ENCODE results near the gene ACVR1B. TPM values are rescaled to one million over a fixed set of nuclear protein-coding genes. Genes with fewer than 3 reads are reported as not detected.

Gene ACVR1B
- total and polyA plus RNA-seq, 2 experiments from 2014 or later = 2.4 to 7.5 TPM

DNA sequence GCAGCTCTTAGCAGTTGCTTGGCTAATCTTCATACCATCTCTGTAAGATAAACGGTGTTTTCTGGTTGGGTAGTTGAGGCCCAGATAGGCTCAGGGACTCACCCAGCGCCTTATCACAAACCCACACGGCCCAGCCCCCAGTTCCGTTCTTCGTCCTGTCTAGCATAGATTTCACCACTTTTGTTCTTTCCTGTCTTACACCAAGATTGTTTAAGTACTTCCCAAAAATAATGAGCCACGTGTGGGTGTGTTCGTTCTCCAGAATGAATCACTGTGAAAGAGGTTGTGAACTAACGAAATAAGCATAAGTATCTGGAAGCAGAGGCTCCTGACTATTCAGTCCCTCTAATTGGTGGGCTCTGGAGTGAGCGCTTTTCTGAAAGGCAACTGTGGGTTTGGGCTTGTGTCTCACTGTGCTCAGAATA is 21.4 kb downstream of the ACVR1B start (continued):
- TF ChIP-seq, protein P1, sequence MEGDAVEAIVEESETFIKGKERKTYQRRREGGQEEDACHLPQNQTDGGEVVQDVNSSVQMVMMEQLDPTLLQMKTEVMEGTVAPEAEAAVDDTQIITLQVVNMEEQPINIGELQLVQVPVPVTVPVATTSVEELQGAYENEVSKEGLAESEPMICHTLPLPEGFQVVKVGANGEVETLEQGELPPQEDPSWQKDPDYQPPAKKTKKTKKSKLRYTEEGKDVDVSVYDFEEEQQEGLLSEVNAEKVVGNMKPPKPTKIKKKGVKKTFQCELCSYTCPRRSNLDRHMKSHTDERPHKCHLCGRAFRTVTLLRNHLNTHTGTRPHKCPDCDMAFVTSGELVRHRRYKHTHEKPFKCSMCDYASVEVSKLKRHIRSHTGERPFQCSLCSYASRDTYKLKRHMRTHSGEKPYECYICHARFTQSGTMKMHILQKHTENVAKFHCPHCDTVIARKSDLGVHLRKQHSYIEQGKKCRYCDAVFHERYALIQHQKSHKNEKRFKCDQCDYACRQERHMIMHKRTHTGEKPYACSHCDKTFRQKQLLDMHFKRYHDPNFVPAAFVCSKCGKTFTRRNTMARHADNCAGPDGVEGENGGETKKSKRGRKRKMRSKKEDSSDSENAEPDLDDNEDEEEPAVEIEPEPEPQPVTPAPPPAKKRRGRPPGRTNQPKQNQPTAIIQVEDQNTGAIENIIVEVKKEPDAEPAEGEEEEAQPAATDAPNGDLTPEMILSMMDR (conservative IDR thresholded peaks at IDR 0.05; ENCODE audit: low read depth in 2 of 2) = no peak
- TF ChIP-seq, protein P2, sequence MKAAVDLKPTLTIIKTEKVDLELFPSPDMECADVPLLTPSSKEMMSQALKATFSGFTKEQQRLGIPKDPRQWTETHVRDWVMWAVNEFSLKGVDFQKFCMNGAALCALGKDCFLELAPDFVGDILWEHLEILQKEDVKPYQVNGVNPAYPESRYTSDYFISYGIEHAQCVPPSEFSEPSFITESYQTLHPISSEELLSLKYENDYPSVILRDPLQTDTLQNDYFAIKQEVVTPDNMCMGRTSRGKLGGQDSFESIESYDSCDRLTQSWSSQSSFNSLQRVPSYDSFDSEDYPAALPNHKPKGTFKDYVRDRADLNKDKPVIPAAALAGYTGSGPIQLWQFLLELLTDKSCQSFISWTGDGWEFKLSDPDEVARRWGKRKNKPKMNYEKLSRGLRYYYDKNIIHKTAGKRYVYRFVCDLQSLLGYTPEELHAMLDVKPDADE (IDR thresholded peaks at IDR 0.05) = no peak
- no peak for TF ChIP-seq ZNF114 (CRISPR knock-in tag; IDR thresholded peaks at IDR 0.05)

- Histone ChIP-seq H2AFZ (no peak overlapping the region), H3K4me1 (ENCODE audit: insufficient read depth) (peaks cover 12% of the 10 kb centered on the region), H3K4me2 (no peak overlapping the region), H3K27me3 (ENCODE audit: insufficient read depth) (no peaks in the 10 kb centered on the region), H3K9me2 (ENCODE audit: insufficient read depth) (no peaks in the 10 kb centered on the region), H3K79me2 (replicated peaks; ENCODE audit: insufficient read depth) (0 out of 2 replicates have a peak, but pooled peaks cover 10% of the 10 kb centered on the region), H3K27ac (ENCODE audit: low read depth) (no peak overlapping the region), H3F3A (replicated peaks; ENCODE audit: low read depth) (no peaks in the 10 kb centered on the region), H4K20me1 (replicated peaks; ENCODE audit: insufficient read depth) (peaks cover 26% of the 10 kb centered on the region; the same call in 1 of the 2 replicates), H3K36me3 (ENCODE audit: insufficient read depth) (no peaks in the 10 kb centered on the region), H3K4me3 (no peak overlapping the region)
- Mint-ChIP-seq H3K4me1 (peaks cover 40% of the 10 kb centered on the region), H3K27ac (no peak overlapping the region), H3K4me3 (no peak overlapping the region), H3K36me3 (ENCODE audit: low read depth) (peaks cover 28% of the 10 kb centered on the region), H3K9me3 (no peaks in the 10 kb centered on the region), H3K27me3 (ENCODE audit: insufficient read depth, low read depth, poor library complexity) (peaks cover 1% of the 10 kb centered on the region)
- DNase-seq (ENCODE audit: low spot score) = no peak
- no peak for ATAC-seq
- TF ChIP-seq ZNF331 (CRISPR knock-in tag; IDR thresholded peaks at IDR 0.05; ENCODE audit: low read depth) = no peak
- no peak for TF ChIP-seq ZNF114 (CRISPR knock-in tag; IDR thresholded peaks at IDR 0.05)
- TF ChIP-seq NANOG (IDR thresholded peaks at IDR 0.05; ENCODE audit: borderline replicate concordance) = no peak
- no peak for TF ChIP-seq ZNF462 (CRISPR knock-in tag; IDR thresholded peaks at IDR 0.05)
These were observed 22.1 kb downstream of the ACVR1B start for GRCh38 chr12:51973560-51973959.

Data from GM23338 (cell line).